MV-4-11 (cell line): ENCODE data around the gene OPRL1.

Experiments used
- DNase-seq: peaks from one replicate; lab custom pipeline; 2025; lab: John Stamatoyannopoulos, UW

Gene OPRL1

DNA sequence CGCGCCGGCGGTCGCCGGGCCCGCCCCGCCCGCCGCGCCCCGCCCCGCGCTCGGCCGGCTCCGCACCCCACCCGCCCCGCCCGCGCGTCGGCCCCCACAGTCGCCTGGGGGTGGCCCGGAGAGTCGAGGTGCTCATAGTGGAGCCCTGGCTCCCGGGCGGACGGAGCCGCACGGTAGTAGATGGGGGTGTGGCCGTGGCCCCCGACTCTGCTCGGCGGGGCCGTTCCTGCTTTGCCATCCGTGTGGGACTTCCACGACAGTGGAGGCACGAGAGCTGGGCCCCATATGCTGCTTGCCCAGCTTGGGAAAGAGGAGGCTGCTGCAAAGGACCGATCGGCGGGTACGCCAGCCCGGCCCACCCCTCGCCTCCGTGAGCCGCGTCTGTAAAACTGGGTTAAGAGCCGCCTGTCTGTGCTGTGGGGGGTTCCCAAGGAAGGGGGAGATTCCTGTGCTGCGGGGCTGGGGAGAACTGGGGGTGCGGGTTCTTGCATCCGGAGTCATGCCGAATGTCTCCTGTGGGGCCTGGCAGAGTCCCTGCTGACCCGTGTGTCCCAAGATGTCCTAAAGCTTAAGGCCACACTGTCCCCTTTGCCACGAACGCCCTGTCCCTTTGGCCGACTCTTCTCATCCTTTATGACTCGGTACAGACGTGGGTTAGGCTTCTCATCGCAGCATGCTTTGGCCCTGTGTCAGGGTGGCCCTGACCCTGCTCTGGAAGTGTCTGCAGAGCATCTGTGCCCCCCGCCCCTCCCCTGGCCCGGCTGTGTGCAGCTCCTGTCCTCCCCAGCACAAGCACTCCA, at the start of gene OPRL1:
OPRL1 (plus strand) TSS at position 70 of the 800 bp plus-strand sequence. CDS start 12,639 bp downstream, outside the sequence.
- no peak for DNase-seq

DNA sequence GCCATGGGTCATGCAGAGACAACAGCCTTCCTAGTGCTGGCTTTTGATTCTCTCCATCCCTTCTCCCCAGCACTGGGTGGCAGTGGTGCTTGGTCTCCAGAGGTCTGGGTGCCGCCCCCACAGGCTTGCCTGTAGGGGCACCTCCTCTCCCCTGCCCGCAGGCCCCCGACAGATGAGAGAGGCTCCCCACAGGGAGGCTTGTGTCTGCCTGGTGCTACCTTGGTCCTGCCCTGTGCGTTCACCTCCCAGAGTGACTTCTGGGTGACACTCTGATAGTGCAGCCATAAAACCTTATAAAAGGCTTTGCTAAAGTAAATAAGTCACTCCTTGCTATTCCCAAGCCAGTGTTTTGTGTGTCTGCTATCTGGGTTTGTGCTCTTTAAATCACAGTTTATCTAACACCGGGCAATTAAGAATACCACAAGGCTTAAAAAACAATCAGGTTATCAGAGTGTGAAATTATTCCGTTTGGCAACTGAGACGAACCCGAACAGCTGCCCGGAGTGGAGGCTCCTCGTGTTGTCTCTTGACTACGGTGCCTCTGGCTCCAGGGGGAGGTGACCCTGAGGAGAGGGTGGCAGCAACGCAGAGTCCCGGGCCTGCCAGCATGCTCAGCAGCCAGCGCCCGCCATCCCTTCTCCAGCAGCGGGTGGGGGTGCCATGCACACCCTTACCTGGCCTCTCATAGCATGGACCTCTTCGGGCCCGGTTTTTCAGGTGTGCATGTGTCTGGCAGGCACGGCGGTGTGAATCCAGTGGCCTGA, 49.3 kb upstream of the OPRL1 start:
- DNase-seq: no peak

DNA sequence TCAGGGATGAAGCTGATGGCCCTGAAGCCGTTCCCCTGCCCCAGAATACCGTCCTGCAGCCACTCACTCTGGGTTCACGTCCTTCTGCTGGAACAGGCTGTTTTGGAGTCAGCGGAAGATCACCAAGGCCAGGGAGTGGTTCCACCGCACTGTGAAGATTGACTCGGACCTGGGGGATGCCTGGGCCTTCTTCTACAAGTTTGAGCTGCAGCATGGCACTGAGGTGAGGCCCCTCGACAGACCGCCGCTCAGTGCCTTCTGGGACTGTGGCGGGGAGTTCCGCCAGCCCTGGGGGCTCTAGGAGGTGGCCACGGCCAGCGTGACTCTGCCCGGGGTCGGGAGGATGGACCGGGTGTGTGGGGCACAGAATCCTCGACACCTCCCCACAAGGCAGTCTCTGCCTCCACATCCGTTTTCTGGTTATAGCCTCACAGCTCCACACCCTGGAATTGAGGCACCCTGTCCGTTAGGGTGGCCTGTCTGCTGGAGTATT, 48.0 kb upstream of the OPRL1 start:
- no peak for DNase-seq

DNA sequence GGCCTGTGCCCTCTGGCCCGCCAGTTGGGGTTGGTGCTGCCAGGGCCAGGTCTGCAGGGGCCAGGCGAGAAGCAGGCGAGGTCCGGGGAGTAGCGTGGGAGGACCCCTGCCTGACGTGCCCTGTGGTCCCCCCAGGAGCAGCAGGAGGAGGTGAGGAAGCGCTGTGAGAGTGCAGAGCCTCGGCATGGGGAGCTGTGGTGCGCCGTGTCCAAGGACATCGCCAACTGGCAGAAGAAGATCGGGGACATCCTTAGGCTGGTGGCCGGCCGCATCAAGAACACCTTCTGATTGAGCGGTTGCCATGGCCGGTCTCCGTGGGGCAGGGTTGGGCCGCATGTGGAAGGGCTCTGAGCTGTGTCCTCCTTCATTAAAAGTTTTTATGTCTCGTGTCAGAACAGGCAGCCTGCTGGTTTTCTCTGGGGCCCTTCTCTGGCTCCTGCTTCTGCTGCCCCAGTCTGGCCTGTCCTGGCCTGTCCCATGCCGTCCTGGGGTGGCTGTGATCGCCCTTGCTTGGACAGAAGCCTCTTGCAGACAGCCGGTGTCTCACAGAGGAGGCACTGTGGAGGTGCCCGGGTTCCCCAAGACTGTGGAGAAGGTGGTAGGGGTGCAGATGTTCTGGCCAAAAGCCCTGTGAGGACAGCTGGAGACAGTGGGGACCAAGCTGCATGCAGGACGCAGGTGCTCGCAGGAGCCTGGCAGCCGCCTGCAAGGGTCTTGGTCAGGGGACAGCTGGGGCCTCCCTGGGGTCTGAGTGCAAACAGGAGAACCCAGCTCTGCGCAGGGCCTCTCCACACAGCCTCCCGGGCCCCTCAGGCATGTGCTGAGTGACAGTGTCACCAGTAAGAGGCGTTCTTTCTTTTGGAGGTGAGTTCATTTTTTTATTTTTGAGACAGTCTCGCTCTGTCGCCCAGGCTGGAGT, 46.9 kb upstream of the OPRL1 start:
- no peak for DNase-seq

DNA sequence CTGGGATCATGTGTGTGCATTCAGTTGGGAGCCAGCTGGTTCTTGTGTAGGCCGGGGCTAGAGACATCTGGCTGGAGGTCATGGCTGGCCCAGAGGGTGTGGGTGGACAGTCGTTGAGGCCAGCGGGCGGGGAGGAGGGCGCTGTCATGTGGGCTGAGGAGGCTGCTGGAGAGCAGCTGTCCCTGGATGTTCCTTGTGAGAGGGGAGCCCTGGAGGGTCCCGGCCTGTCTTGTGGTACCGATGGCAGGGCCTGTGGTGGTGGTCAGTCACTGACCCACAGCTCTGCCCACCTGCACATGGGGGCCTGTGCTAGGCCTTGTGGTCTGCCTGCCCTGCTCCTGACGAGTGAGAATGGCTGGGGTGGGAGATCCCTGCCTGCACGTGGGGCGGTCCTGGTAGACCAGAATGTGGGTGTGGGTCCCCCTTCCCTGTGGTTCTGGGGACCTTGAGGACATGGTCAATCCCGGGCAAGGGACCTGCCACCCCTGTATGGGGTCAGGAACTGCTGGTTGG, 45.8 kb upstream of the OPRL1 start:
- no peak for DNase-seq

DNA sequence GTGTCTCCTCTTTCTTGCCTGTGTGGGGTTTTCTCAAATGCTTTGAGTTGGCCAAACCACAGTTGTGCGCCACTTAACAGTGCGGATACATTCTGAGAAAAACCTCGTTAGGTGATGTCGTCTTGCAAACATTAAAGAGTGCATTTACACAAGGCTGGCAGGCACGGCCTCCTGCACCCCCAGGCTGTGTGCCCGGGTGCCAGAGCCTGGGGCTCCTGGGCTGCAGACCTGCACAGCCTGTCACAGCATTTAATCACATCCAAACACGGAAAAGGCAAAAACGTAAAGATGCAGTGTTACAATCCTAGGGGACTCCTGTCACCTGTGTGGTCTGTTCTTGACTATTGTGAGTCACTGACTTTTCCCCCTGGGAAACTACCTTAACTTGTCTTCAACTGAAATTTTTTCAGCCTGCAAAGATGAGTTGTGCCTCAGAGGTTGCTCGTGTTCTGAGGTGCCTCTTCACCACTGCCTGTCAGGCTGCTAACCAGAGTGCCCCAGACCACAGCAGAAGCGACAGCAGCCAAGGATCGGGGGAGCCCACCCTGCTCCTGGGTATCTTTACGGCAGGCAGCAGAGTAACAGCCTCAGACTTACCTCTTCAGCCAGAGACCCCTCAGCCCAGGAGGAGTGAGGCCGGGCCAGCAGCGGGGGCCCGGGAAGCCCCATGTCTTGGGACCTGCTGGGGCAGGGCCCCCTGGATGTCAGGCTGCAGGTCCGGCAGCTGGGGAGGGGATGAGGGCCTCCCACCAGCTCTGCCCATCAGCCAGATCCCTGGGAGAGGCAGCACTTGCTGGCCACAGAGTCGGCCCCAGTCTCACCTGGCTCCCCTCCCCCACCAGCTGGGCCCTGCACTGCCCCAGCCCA, 44.6 kb upstream of the OPRL1 start:
- no peak for DNase-seq

DNA sequence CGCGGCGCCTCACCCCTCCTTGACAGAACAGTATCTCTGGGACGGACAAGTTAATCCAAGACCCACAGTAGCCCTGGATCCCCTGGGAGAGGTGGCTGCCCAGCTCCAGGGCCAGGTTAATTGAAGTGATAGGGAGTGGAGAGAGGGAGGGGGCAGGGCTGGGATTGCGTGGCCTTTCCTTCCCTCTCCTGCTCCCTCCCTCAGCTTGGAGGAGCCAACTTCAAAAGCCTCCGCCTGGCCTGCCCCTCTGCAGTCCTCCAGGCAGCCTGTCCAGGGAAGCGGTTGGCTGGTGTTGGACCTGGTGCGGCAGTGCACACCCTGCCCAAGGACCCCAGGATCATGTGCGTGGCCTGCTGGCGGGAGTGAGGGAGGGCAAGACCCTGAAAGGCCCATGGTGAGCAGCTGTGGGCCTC, 43.9 kb upstream of the OPRL1 start, which contains the start of gene C20orf204:
C20orf204 (plus strand) TSS at position 250 of the 413 bp plus-strand sequence; CDS start at position 392, 142 bp downstream.
- DNase-seq: no peak

DNA sequence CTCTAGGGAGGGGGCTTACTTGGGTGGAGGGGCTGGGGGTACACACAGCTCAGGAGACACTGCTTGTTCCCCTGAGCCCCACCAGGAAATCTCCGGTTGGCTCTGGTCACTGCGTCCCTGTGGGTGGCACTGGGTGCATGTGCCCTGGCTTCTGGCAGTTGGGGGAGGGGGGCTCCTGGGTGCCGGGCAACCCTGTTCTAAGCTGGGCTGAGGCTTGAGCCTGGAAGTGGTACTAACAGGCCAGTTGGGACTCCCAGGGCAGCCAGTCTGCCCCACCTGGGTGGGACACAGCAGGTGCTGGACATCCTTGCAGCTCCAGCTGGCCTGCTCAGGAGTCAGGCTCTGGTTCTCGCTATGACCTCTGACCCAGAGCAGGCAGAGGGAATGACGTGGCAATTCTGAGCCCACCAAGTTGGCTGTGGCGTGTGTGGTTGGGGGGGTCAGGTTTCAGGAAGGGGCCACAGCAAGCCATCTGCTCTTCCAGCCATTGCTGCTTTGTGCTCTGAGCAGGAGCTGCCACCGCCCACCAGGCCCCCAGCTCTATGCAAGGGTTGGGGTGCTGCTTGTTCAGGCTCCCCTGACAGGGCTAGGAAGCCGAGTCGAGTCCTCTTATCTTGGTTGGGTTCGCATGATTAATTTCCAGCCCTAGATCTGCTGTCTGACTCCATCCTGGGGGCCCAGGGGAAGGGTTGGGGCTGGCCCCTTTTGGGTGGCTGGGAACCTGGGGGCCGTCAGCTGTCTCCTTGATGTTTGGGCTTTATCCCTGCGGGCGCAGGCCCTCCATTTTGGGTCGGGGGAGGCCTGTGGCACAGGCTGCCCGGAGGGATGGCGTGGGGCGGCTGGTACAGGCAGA, 43.3 kb upstream of the OPRL1 start:
- peak; percentile 7 for DNase-seq

DNA sequence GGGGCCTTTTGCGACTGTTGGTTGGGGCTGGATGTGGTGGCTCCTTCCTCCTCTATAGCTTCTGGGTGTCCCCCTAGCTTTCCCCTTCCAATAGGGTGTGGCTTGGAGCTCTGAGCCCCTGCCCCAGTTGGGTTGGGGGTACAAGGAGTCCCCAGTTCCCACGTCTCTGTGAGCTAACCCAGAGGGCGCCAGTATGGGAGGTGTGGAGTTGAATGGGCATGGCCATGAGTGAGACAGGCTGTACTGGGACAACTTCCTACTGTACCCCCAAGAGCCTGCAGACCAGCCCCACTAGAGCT, 42.7 kb upstream of the OPRL1 start:
- no peak for DNase-seq

DNA sequence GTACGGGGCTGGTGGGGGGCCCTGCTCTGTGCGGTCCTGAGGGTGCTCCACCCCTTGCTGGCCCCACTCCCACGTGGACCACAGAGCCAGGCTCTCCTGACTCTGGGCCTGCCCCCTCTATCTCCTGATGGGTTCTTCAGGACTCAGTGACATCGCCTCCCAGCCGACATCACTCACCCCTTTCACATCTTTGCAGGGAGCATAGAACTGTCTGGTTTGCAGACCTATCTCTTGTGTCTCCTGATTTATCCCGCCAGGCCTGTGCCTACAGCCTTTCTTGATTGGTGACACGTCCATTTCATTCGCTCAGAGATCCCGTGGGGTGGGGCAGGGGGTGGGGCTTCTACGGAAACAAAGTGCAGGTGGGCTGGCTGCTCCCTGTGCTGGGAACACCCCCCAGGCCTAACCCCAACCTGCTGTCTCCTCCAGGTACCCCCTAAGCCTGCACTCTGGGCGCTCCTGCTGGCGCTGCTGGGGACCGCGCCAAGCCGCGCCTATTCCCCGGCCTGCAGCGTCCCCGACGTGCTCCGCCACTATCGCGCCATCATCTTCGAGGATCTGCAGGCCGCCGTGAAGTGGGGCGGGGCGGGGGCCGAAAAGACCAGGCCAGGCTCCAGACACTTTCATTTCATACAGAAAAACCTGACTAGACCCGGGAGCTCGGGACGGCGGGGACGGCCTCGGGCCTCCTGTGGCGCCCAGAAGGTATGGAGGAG, 42.2 kb upstream of the OPRL1 start:
- no peak for DNase-seq

DNA sequence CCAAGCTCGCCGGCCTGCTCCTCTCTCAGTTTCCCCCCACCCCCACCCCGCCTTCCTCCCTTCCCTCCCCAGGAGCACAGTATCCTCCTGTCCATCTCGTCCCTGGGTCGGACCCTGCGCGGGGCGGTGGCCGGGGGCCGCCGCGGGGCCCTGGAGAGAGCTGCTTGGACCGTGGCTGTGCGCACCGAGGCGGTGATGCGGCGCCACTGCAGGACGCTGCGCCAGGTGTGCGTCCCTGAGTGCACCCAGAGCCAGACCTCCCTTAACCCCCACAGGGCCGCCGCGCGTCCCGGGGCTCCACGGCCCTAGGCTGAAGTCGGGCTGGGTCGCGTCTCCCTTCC, 41.7 kb upstream of the OPRL1 start:
- no peak for DNase-seq

DNA sequence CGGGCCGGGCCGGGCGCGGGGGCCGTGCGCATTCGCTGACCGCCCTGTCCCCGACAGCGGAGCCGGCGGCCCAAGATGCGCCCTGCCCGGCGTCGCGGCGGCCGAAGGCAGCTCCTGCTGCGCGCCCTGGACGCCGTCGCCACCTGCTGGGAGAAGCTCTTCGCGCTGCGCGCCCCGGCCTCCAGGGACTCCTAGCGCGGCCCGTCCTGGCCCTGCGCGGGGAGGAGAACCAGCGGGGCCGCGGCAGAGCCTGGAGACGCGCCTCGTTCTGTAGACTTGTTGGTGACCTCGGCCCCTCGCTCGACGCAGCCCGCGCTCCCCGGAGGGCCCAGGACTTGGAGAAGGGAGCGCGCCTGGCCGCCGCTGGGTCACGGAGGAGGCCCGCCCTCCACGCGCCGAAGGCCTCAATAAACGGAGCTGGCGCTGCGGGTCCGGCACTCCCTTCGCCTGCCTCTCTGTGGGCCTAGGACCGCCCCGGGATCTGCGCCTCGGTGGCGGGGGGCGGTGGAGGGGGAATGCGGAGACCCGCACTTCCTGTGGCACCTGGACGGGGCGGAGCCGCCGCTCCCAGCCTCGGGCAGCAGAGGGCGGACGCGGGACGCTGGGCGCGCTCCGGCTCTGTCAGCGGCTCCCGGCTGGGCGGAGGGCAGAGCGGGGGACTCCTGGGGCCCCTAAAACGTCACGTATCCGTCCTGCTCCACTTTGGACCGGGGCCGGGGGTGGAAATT, 41.2 kb upstream of the OPRL1 start:
- peak; percentile 53 for DNase-seq

DNA sequence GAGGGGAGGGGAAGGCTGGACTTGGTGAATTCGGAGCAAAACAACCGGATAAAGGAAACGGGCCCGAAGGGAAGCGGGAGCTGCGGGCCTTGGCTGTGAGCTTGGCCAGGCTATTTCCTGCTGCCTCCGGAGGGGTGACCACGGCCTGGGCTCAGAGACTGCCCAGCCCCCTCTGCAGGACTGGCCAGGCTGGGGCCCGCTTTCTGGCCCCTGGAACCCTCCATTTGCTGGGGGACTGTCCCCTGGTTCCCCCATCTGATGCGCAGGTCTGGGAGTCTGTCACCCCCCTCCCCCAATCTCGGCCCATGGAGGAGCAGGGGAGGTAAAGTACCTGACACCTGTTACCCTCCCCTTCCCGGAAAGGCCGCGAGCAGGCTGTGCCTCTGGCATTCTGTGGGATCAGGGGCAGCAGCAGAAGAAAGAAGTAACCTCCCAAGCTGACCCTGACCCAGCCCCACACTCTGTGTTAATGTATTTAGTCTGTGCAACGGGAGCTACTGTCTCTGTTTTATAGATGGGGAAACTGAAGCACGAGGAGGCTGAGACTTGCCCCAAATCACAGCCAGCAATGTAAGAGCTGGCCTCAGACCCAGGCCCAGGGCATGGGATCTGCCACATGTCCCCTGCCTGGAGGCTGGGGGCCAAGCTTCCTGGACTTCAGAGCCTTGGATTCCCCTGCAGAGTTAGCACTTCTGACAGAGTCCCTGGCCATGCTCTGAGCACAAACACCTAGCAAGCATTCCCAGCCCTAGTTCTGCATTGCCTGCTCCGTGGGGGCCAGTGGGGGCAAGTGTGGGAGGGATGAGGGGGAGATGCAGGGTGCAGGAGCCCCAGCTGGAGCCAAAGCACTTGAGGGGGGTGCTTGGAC, 40.4 kb upstream of the OPRL1 start:
- DNase-seq: no peak

DNA sequence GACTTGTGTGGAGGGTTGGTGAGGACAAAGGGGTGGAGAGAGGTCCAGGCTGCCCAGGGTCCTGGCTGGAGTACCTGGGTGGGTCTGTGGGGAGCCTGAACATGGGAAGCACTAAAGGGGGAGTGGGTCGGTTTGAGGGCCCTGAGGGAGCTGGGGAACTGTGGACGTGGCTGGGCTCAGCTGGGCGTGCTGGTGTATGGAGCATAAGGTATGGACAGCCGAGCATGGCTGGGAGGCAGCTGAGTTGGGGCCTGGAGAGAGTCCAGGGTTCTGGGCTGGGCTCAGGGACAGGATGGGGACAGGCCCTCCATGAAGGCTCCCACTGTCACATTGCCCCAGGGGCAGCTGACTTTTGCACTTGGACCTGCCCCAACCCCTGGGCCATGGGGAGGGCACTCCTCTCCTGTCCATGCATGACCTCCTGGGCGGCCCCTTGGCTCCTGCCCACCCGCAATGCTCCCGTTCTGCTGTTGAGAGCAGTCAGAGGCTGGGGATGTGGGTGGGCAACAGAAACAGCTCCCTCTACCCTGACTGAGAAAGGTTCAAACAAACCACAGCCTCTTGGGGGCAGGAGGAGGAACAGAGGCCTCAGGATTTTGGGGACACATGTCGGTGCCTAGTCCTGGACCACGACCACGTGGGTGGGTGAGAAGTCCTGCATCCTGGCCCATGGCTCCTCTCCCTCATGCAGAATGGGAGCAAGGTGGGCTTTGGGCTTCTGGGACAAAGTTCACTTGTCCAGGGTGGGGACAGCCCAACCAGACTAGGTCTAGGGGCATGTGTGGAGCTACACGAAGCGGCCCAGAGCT, 39.4 kb upstream of the OPRL1 start:
- DNase-seq: no peak

DNA sequence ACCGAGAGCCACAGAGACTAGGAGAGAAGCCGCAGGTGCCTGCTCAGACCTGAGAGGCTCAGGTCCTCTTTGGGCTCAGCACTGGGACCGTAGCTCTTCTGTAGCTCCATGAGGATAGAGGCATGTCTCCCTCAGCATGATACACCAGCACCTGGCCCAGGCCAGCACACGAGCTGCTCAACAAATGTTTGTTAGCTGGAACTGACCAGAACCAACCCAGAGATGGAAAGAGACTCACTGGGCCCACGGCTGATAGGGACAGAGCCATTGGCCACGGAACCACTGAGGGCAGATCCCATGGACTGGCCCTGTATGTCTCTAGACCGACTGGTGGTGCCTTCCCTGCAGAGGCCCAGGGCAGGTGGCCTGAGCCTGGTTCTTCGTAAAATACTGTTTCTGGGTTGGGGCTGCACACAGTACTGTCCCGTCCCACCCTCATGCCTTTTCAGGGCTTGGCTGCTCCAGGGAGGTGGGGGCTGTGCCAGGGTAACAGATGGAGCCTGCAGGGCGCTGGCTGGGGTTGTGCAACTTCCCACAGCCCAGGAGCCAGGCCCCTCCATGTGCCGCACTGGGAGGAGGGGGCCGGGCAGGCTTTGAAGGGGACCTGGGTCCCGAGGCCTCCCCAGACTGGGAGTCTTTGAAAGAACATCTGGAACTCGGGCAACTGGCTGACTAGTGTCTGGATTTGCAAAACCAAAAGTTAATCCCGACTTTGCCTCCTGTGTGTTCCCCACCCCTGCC, 38.7 kb upstream of the OPRL1 start:
- peak; percentile 63 for DNase-seq

DNA sequence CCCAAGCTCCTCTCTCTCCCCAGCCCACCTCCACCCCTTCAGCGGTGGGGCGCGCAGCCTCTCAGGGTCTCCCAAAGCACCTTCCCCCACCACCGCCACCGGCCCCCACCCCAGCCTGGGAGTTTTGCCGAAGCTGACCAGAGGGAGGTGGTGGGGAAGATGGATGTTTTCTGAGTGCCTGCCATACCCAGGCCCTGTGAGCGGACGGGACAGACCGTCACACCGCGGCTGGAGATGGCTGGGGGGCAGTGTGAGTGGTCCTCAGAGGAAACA, 38.2 kb upstream of the OPRL1 start:
- no peak for DNase-seq
